C4-2B (cell line): ENCODE data around the gene CYCS.

Experiments used
- CTCF ChIP-seq: fragments of 450-650 bp; conservative IDR thresholded peaks from 2 replicates; pipeline ENCODE4 v1.5.1; 2017; ENCODE audit warnings: mild to moderate bottlenecking
- ZFX ChIP-seq: fragments of 450-650 bp; IDR thresholded peaks from 2 replicates; pipeline ENCODE4 v1.6.1; 2017

GRCh38 chr7:25091176-25091575 is 33.9 kb downstream of the CYCS start:
- TF ChIP-seq CTCF (no peak), ZFX (no peak)
